HepG2 (cell line): ENCODE results near the gene TRIM28. TPM values are rescaled to one million over a fixed set of nuclear protein-coding genes. Genes with fewer than 3 reads are reported as not detected.

Source experiments
- ATAC-seq: fragments of 200-7000 bp; cut with Tn5 transposase; 3 replicates; pipeline ENCODE4 v1.9.1; 2020; ENCODE audit warnings: mild to moderate bottlenecking, moderate library complexity
- BruUV-seq: library from RNA; stranded (reverse); fragments of 400-500 nt; replicated peaks from 2 replicates; lab custom pipeline; 2021; lab: Mats Ljungman, UMichigan
- CTCF ChIA-PET: fragments of 300-600 bp; formaldehyde crosslinking; extraction: SDS; loops from one replicate; lab custom pipeline; 2021; ENCODE audit warnings: low total read pairs, inconsistent platforms, low intra/inter-chr PET ratio; lab: Yijun Ruan, JAX
- POLR2A ChIA-PET: fragments of 350-600 bp; sonication (Branson Sonifier 250); formaldehyde crosslinking; loops from one replicate; lab custom pipeline; 2020; ENCODE audit warnings: antibody characterized with exemption, inconsistent platforms; lab: Yijun Ruan, JAX
- DNase-seq: peaks from one replicate; pipeline ENCODE4 v3.0.0-alpha.2; 2015; ENCODE audit warnings: low spot score
- FAIRE-seq: peaks from 3 replicates; lab custom pipeline; 2011; peaks lifted over from hg19 to GRCh38; lab: Jason Lieb, UNC
- H2AFZ ChIP-seq: one replicate; pipeline ENCODE4 v1.6.1; 2011; ENCODE audit warnings: low read length, inconsistent platforms
- H3K27ac ChIP-seq: fragments of 300-600 bp; 3 replicates; pipeline ENCODE4 v1.8.0; 2011; ENCODE audit warnings: mixed run types, mild to moderate bottlenecking, mixed read lengths, low read length, inconsistent platforms; ENCODE audit not compliant: insufficient read depth; ENCODE audit errors: extremely low read length
- H3K27me3 ChIP-seq, 2 experiments: fragments of 200-600 bp in 1 of 2; 2 replicates in 1 of 2; 3 replicates in 1 of 2; pipeline versions ENCODE4 v1.6.0 to v1.8.0; 2011; ENCODE audit warnings: low read length in 2 of 2, mild to moderate bottlenecking in 2 of 2, moderate library complexity in 2 of 2, inconsistent platforms in 1 of 2; ENCODE audit not compliant: insufficient read depth in 2 of 2, control insufficient read depth in 1 of 2
- H3K36me3 ChIP-seq, 2 experiments: fragments of 200-600 bp in 1 of 2; replicated peaks in 1 of 2; 2 replicates in 1 of 2; 3 replicates in 1 of 2; pipeline versions ENCODE4 v1.5.1 to v1.8.0; 2011; ENCODE audit warnings: low read length in 2 of 2, inconsistent platforms in 1 of 2; ENCODE audit not compliant: insufficient read depth in 2 of 2, control insufficient read depth in 1 of 2
- H3K4me1 ChIP-seq: 2 replicates; pipeline ENCODE4 v1.5.1; 2012; ENCODE audit warnings: low read length, inconsistent platforms; ENCODE audit not compliant: insufficient read depth
- H3K4me2 ChIP-seq: 2 replicates; pipeline ENCODE4 v1.6.0; 2011; ENCODE audit warnings: low read depth, low read length, inconsistent platforms
- H3K4me3 ChIP-seq, 3 experiments: fragments of 200-600 bp in 1 of 3; sonication (generic), shearing (Covaris generic) in 1 of 3; replicated peaks in 1 of 3; 2 replicates each; pipeline ENCODE4 v1.5.1; 2011 to 2016; ENCODE audit warnings: low read length in 3 of 3, inconsistent platforms in 2 of 3, low read depth in 2 of 3, mild to moderate bottlenecking in 2 of 3, control low read depth in 1 of 3, mixed read lengths in 1 of 3; ENCODE audit not compliant: insufficient read depth in 1 of 3
- H3K79me2 ChIP-seq: one replicate; pipeline ENCODE4 v1.6.1; 2011; ENCODE audit warnings: low read length, inconsistent platforms; ENCODE audit not compliant: insufficient read depth
- H3K9ac ChIP-seq: 2 replicates; pipeline ENCODE4 v1.6.0; 2011; ENCODE audit warnings: mild to moderate bottlenecking, low read depth, low read length, inconsistent platforms; ENCODE audit not compliant: insufficient read depth
- H3K9me3 ChIP-seq: 2 replicates; pipeline ENCODE4 v1.5.1; 2012; ENCODE audit warnings: mild to moderate bottlenecking, low read length
- H4K20me1 ChIP-seq: 2 replicates; pipeline ENCODE4 v1.6.0; 2011; ENCODE audit warnings: inconsistent platforms, mild to moderate bottlenecking, low read length, moderate library complexity; ENCODE audit not compliant: insufficient read depth
- BRD4 ChIP-seq: sonication (generic); formaldehyde crosslinking; IDR thresholded peaks from 2 replicates; pipeline ENCODE4 v1.4.0; 2020; ENCODE audit warnings: missing genetic modification reagents
- CREM ChIP-seq, 2 experiments: sonication (generic) in 1 of 2; formaldehyde crosslinking in 1 of 2; IDR thresholded peaks; 2 replicates each; pipeline versions ENCODE4 v1.4.0 to v1.6.1; 2016 to 2020; ENCODE audit warnings: antibody characterized with exemption in 1 of 2, mild to moderate bottlenecking in 1 of 2, missing genetic modification reagents in 1 of 2
- FOSL1 ChIP-seq: sonication (generic); formaldehyde crosslinking; IDR thresholded peaks from 2 replicates; pipeline ENCODE4 v1.9.0; 2021; ENCODE audit warnings: missing genetic modification reagents, borderline replicate concordance
- PAXIP1 ChIP-seq: sonication (generic); formaldehyde crosslinking; conservative IDR thresholded peaks from 2 replicates; pipeline ENCODE4 v1.4.0; 2020; ENCODE audit warnings: mild to moderate bottlenecking, missing genetic modification reagents, moderate library complexity
- REXO4 ChIP-seq: sonication (generic); formaldehyde crosslinking; IDR thresholded peaks from 2 replicates; pipeline ENCODE4 v1.8.0; 2022; ENCODE audit warnings: missing genetic modification reagents, mild to moderate bottlenecking, borderline replicate concordance
- SMARCC2 ChIP-seq: fragments of 450-650 bp; IDR thresholded peaks from 2 replicates; pipeline ENCODE4 v1.6.1; 2017; ENCODE audit warnings: antibody characterized with exemption, mild to moderate bottlenecking
- SP4 ChIP-seq: sonication (generic); formaldehyde crosslinking; IDR thresholded peaks from 2 replicates; pipeline ENCODE4 v1.8.1; 2023; ENCODE audit warnings: mild to moderate bottlenecking, missing genetic modification reagents
- ZBTB42 ChIP-seq: sonication (generic); formaldehyde crosslinking; IDR thresholded peaks from 2 replicates; pipeline ENCODE4 v1.5.0; 2020; ENCODE audit warnings: mild to moderate bottlenecking, missing genetic modification reagents
- ZNF33B ChIP-seq: sonication (generic); formaldehyde crosslinking; IDR thresholded peaks from 2 replicates; pipeline ENCODE4 v1.5.1; 2020; ENCODE audit warnings: mild to moderate bottlenecking, missing genetic modification reagents
- ZNF367 ChIP-seq: sonication (generic); formaldehyde crosslinking; IDR thresholded peaks from 2 replicates; pipeline ENCODE4 v1.4.0; 2020; ENCODE audit warnings: missing genetic modification reagents, borderline replicate concordance
- ZNF770 ChIP-seq: sonication (generic); formaldehyde crosslinking; IDR thresholded peaks from 2 replicates; pipeline ENCODE4 v1.5.0; 2020; ENCODE audit warnings: mild to moderate bottlenecking, missing genetic modification reagents
- ZNF780A ChIP-seq: sonication (generic); formaldehyde crosslinking; IDR thresholded peaks from 2 replicates; pipeline ENCODE4 v1.8.0; 2022; ENCODE audit warnings: mild to moderate bottlenecking, missing genetic modification reagents, moderate library complexity
- WGBS: methylation state at CpG from one replicate; pipeline ENCODE4 v1.1.6; 2017; ENCODE audit warnings: low lambda C conversion rate; 5-methylcytosine and 5-hydroxymethylcytosine counted together
- in situ Hi-C: cut with HindIII; loops from 2 replicates; pipeline ENCODE4 v1.10.0; 2017; ENCODE audit warnings: low pct_unique_long_range_greater_than_20kb; ENCODE audit not compliant: extremely low pct_ligation_motif_present
- intact Hi-C: fragments of 100-400 bp; cut with micrococcal nuclease; formaldehyde crosslinking; loops from one replicate; pipeline ENCODE4 v1.10.0; 2022; ENCODE audit not compliant: unreplicated experiment
- polyA plus RNA-seq, 8 experiments: library from polyadenylated mRNA; depleted of rRNA in 3 of 8; stranded (reverse) in 7 of 8; unstranded in 1 of 8; fragments of >200 nt; fragmentation: Illumina TruSeq in 4 of 8; extraction: Trizol in 4 of 8; gene quantifications; 2 replicates each; pipeline versions ENCODE4 v1.2.1 to v1.2.3, GENCODE V29; 2011 to 2016; ENCODE audit warnings: low read depth in 4 of 8, missing spikeins in 1 of 8, mixed read lengths in 1 of 8; ENCODE audit not compliant: insufficient read depth in 1 of 8
- total RNA-seq, 5 experiments: library from RNA; depleted of rRNA; stranded (reverse); fragments of >200 nt; fragmentation: Illumina TruSeq; extraction: Trizol; gene quantifications; 2 replicates each; pipeline ENCODE4 v1.2.3, GENCODE V29; 2016; ENCODE audit warnings: low read depth in 1 of 5

The TRIM28 gene
- total and polyA plus RNA-seq, 2 of the 13 experiments (the other 11 are each of a cell fraction or from before 2014, with no cell fraction given) = 361 to 439 TPM

GRCh38 chr19:58520257-58520599 is 23.6 kb upstream of the TRIM28 start:
- Histone ChIP-seq H3K27me3 (no peaks in the 10 kb centered on the region; a peak in 1 of 5 replicates), H3K9me3 (no peaks in the 10 kb centered on the region), H3K79me2 (peaks cover 18% of the 10 kb centered on the region), H3K4me1 (peaks cover 22% of the 10 kb centered on the region), H3K36me3 (peaks cover 5 to 6% of the 10 kb centered on the region in 2 experiments; a peak in 4 of 5 replicates), H3K27ac (peak overlapping the region; percentile 88), H3K9ac (peak overlapping the region; percentile 89), H3K4me2 (peak overlapping the region; percentile 93), H4K20me1 (no peaks in the 10 kb centered on the region), H2AFZ (no peak overlapping the region), H3K4me3 (peak overlapping the region; percentile 78 to 94 (median 90))
- POLR2A ChIA-PET = interaction anchor here (0.8 to 4.1 kb wide), 22 partner anchors 8 to 337 kb away, joined by 3 to 59 read pairs (median 5); partner anchors contain the start of genes CHMP2A, MZF1, SLC27A5 and TRIM28
- FAIRE-seq (no peak), ATAC-seq (no peak), DNase-seq (no peak)
- intact Hi-C loops = no loop called here
- in situ Hi-C loops = no loop called here
- CTCF ChIA-PET = interaction anchor here (1.0 kb wide), 1 partner anchor 191 kb away, joined by 4 read pairs; no protein-coding TSS in a partner anchor
- TF ChIP-seq SMARCC2 = no peak
- 0 out of 2 replicates have a peak, but pooled peaks have one; percentile 0 for TF ChIP-seq ZNF367
- BruUV-seq = TSS peak; percentile 93
- 5% methylated on average over 5 of the region's 7 CpGs for WGBS

DNA sequence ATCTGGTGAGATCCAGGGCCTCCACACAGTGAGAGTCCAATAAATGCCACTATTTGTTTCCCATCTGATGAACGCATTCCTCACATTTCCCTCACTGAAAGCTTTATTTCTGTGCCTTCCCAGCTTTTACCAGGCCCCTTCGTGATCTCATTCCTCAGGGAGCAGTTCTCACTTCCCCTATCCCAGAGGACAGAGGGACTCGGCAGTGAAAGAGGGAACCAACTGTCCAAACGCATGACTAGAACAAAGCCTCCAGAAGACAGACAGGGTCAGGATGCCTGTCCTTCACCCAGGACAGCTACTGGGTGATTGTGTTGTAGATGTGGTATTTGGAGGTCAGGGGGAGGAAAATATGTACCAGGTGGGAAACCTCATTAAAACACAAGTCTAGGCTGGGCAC is 22.2 kb upstream of the TRIM28 start:
- FAIRE-seq = no peak
- Histone ChIP-seq H3K4me1 (peaks cover 18% of the 10 kb centered on the region), H3K9ac (no peak overlapping the region), H3K36me3 (peaks cover 1 to 3% of the 10 kb centered on the region in 2 experiments; a peak in 3 of 5 replicates), H3K79me2 (peaks cover 16% of the 10 kb centered on the region), H3K27me3 (peaks cover 0 to 1% of the 10 kb centered on the region in 2 experiments; a peak in 1 of 5 replicates), H3K4me3 (no peak overlapping the region), H3K4me2 (no peak overlapping the region), H2AFZ (no peak overlapping the region), H3K9me3 (no peaks in the 10 kb centered on the region), H3K27ac (no peak overlapping the region), H4K20me1 (no peaks in the 10 kb centered on the region)
- no peak for DNase-seq
- in situ Hi-C loops = no loop called here
- ChIA-PET CTCF (no interaction called here), POLR2A (interaction anchor here (1.0 to 4.1 kb wide), 4 partner anchors 11 to 38 kb away, joined by 3 to 59 read pairs (median 13); partner anchors contain the start of genes CHMP2A, SLC27A5 and TRIM28)
- intact Hi-C loops = no loop called here
- TF ChIP-seq ZNF770 (no peak), ZNF780A (CRISPR knock-in tag) (no peak), ZBTB42 (CRISPR knock-in tag) (no peak), BRD4 (CRISPR knock-in tag) (no peak), PAXIP1 (CRISPR knock-in tag) (no peak), CREM (IDR thresholded peaks at IDR 0.05) (no peak), CREM (CRISPR knock-in tag; IDR thresholded peaks at IDR 0.05) (no peak), SP4 (CRISPR knock-in tag) (no peak), ZNF33B (CRISPR knock-in tag) (no peak), REXO4 (CRISPR knock-in tag) (no peak), FOSL1 (CRISPR knock-in tag) (no peak)
- no TSS peak for BruUV-seq
- WGBS = 61% methylated on average over 4 of the region's 4 CpGs
- ATAC-seq = no peak
